Measurements from ENCODE around the gene RPS6KB1. TPM values are rescaled to one million over a fixed set of nuclear protein-coding genes. Genes with fewer than 3 reads are reported as not detected.
"Not testable (repeated sequence)": the region's sequence is repeated elsewhere in the genome, so short reads cannot be mapped to it uniquely, and the experiment has no call there.

The RPS6KB1 gene
- polyA plus RNA-seq, 3 donors: 15.8 to 15.9 (median 15.9) TPM

GRCh38 chr17:59848385-59848668 is 44.6 kb upstream of the RPS6KB1 start:
- TF ChIP-seq CTCF (IDR thresholded peaks at IDR 0.05): no peak
- H3K4me3 Mint-ChIP-seq: peak overlapping the region; percentile 57 to 70
- peaks cover 0 to 2% (median 0%) of the 10 kb centered on the region in 7 donors for H3K9me3 Mint-ChIP-seq
- H3K4me1 Mint-ChIP-seq: peaks cover 92% of the 10 kb centered on the region
- peaks cover 87 to 100% of the 10 kb centered on the region in 2 donors for H3K4me1 ChIP-seq (ENCODE audit: control insufficient read depth in 1 of 2, insufficient read depth in 2 of 2, low read length in 2 of 2)
- DNase-seq: no peak
- H4K20me1 ChIP-seq (ENCODE audit: insufficient read depth, low read length): no peaks in the 10 kb centered on the region
- peaks cover 4% of the 10 kb centered on the region in 2 donors for H3K36me3 Mint-ChIP-seq
- peaks cover 14% of the 10 kb centered on the region for H3K79me2 ChIP-seq (ENCODE audit: insufficient read depth, low read length)
- no peaks in the 10 kb centered on the region for H3K36me3 ChIP-seq (replicated peaks in 1 of 2; ENCODE audit: control insufficient read depth in 1 of 2, insufficient read depth in 2 of 2, low read length in 2 of 2)
- H3K27me3 ChIP-seq (ENCODE audit: control insufficient read depth in 2 of 2, insufficient read depth in 2 of 2, low read length in 2 of 2): no peaks in the 10 kb centered on the region
- intact Hi-C loops (cut with micrococcal nuclease): loop anchor here in 1 of 2 donors (5.0 to 10.0 kb wide), 2 partner anchors 96 to 224 kb away; no protein-coding TSS in a partner anchor
- H3K27me3 Mint-ChIP-seq (ENCODE audit: low read depth in 3 of 3): peaks cover 0 to 2% (median 0%) of the 10 kb centered on the region in 3 donors
- H3K27ac ChIP-seq (ENCODE audit: low read depth in 1 of 2, low read length in 2 of 2): peak overlapping the region; percentile 91 to 95
- H3K9me3 ChIP-seq (replicated peaks in 1 of 2; ENCODE audit: control insufficient read depth in 1 of 2, insufficient read depth in 1 of 2, low read length in 2 of 2): no peaks in the 10 kb centered on the region
- peak overlapping the region; percentile 39 for H3K9ac ChIP-seq (ENCODE audit: insufficient read depth, low read length, poor library complexity, severe bottlenecking)
- H2AFZ ChIP-seq (ENCODE audit: insufficient read depth, low read depth, low read length, poor library complexity, severe bottlenecking): no peak overlapping the region
- peak overlapping the region; percentile 70 for H3K4me2 ChIP-seq (replicated peaks; ENCODE audit: extremely low read depth, low read length, poor library complexity, severe bottlenecking)
- peak overlapping the region; percentile 95 to 98 (median 96) for H3K27ac Mint-ChIP-seq
- WGBS (ENCODE audit: insufficient coverage): no CpG with 5 or more reads among the region's 6 CpGs
- H3K4me3 ChIP-seq (replicated peaks in 1 of 3; ENCODE audit: low read depth in 2 of 3, low read length in 3 of 3): peak overlapping the region in 1 of 3 experiments; percentile 64

- H3K36me3 ChIP-seq (replicated peaks in 1 of 2; ENCODE audit: control insufficient read depth in 1 of 2, insufficient read depth in 2 of 2, low read length in 2 of 2): no peaks in the 10 kb centered on the region
- intact Hi-C loops (cut with micrococcal nuclease): loop anchor here in 1 of 2 donors (5.0 to 10.0 kb wide), 2 partner anchors 96 to 224 kb away; no protein-coding TSS in a partner anchor
- peaks cover 14% of the 10 kb centered on the region for H3K79me2 ChIP-seq (ENCODE audit: insufficient read depth, low read length)
- 0% methylated on average over 2 of the region's 7 CpGs for WGBS (ENCODE audit: insufficient coverage)
- peaks cover 89 to 100% of the 10 kb centered on the region in 2 donors for H3K4me1 ChIP-seq (ENCODE audit: control insufficient read depth in 1 of 2, insufficient read depth in 2 of 2, low read length in 2 of 2)
- Mint-ChIP-seq H3K27ac (peak overlapping the region; percentile 95 to 98 (median 96)), H3K4me3 (peak overlapping the region; percentile 70 to 82), H3K27me3 (ENCODE audit: low read depth in 3 of 3) (peaks cover 0 to 2% (median 0%) of the 10 kb centered on the region in 3 donors), H3K36me3 (peaks cover 4 to 6% of the 10 kb centered on the region in 2 donors), H3K4me1 (peaks cover 92% of the 10 kb centered on the region), H3K9me3 (peaks cover 0 to 2% (median 0%) of the 10 kb centered on the region in 7 donors)
- no peaks in the 10 kb centered on the region for H3K27me3 ChIP-seq (ENCODE audit: control insufficient read depth in 2 of 2, insufficient read depth in 2 of 2, low read length in 2 of 2)
- peak overlapping the region; percentile 91 to 95 for H3K27ac ChIP-seq (ENCODE audit: low read depth in 1 of 2, low read length in 2 of 2)
- no peak for TF ChIP-seq CTCF (IDR thresholded peaks at IDR 0.05)
- peak overlapping the region; percentile 39 for H3K9ac ChIP-seq (ENCODE audit: insufficient read depth, low read length, poor library complexity, severe bottlenecking)
- H3K9me3 ChIP-seq (replicated peaks in 1 of 2; ENCODE audit: control insufficient read depth in 1 of 2, insufficient read depth in 1 of 2, low read length in 2 of 2): no peaks in the 10 kb centered on the region
- DNase-seq: peak; percentile 65 to 80 (median 74)
- H3K4me2 ChIP-seq (replicated peaks; ENCODE audit: extremely low read depth, low read length, poor library complexity, severe bottlenecking): peak overlapping the region; percentile 70
- peak overlapping the region; percentile 48 for H2AFZ ChIP-seq (ENCODE audit: insufficient read depth, low read depth, low read length, poor library complexity, severe bottlenecking)
- H3K4me3 ChIP-seq (replicated peaks in 1 of 3; ENCODE audit: low read depth in 2 of 3, low read length in 3 of 3): peak overlapping the region; percentile 3 to 64 (median 11)
- no peaks in the 10 kb centered on the region for H4K20me1 ChIP-seq (ENCODE audit: insufficient read depth, low read length)
Observed at GRCh38 chr17:59848778-59849177, 44.1 kb upstream of the RPS6KB1 start.

GRCh38 chr17:59850311-59850710 is 42.6 kb upstream of the RPS6KB1 start:
- H3K27me3 Mint-ChIP-seq (ENCODE audit: low read depth in 3 of 3); H3K27ac ChIP-seq (ENCODE audit: low read depth in 1 of 2, low read length in 2 of 2); DNase-seq; H4K20me1 ChIP-seq (ENCODE audit: insufficient read depth, low read length); H3K9me3 ChIP-seq (replicated peaks in 1 of 2; ENCODE audit: control insufficient read depth in 1 of 2, insufficient read depth in 1 of 2, low read length in 2 of 2); H3K4me2 ChIP-seq (replicated peaks; ENCODE audit: extremely low read depth, low read length, poor library complexity, severe bottlenecking); H3K4me3 Mint-ChIP-seq; H3K36me3 Mint-ChIP-seq; intact Hi-C loops (cut with micrococcal nuclease); H3K9ac ChIP-seq (ENCODE audit: insufficient read depth, low read length, poor library complexity, severe bottlenecking); H3K36me3 ChIP-seq (replicated peaks in 1 of 2; ENCODE audit: control insufficient read depth in 1 of 2, insufficient read depth in 2 of 2, low read length in 2 of 2); H3K27me3 ChIP-seq (ENCODE audit: control insufficient read depth in 2 of 2, insufficient read depth in 2 of 2, low read length in 2 of 2); H3K4me3 ChIP-seq (replicated peaks in 1 of 3; ENCODE audit: low read depth in 2 of 3, low read length in 3 of 3); H3K9me3 Mint-ChIP-seq; H2AFZ ChIP-seq (ENCODE audit: insufficient read depth, low read depth, low read length, poor library complexity, severe bottlenecking): not testable (repeated sequence)
- Histone ChIP-seq H3K4me1 (ENCODE audit: control insufficient read depth in 1 of 2, insufficient read depth in 2 of 2, low read length in 2 of 2) (peaks cover 82 to 97% of the 10 kb centered on the region in 2 donors), H3K79me2 (ENCODE audit: insufficient read depth, low read length) (peaks cover 14% of the 10 kb centered on the region)
- H3K27ac Mint-ChIP-seq: peak overlapping the region in 3 of 7 donors; percentile 8 to 62 (median 48)
- H3K4me1 Mint-ChIP-seq: peaks cover 92% of the 10 kb centered on the region
- WGBS (ENCODE audit: insufficient coverage): 95% methylated on average over 9 of the region's 15 CpGs
